GM23248 (cell line): Measurements from ENCODE around the gene TMEM123. TPM values are rescaled to one million over a fixed set of nuclear protein-coding genes. Genes with fewer than 3 reads are reported as not detected.
"Not testable (repeated sequence)": the region's sequence is repeated elsewhere in the genome, so short reads cannot be mapped to it uniquely, and the experiment has no call there.

Experiments used
- DNase-seq: peaks from one replicate; pipeline ENCODE4 v3.0.0-alpha.2; 2015
- H2AFZ ChIP-seq: fragments of 200-600 bp; sonication (generic); 2 replicates; pipeline ENCODE4 v1.6.1; 2016; ENCODE audit warnings: antibody characterized with exemption
- H3F3A ChIP-seq: fragments of 200-600 bp; sonication (generic); 2 replicates; pipeline ENCODE4 v1.6.1; 2016; ENCODE audit warnings: mild to moderate bottlenecking, antibody characterized with exemption, mixed run types; ENCODE audit not compliant: insufficient read depth
- H3K27ac ChIP-seq: fragments of 200-600 bp; sonication (generic); 2 replicates; pipeline ENCODE4 v1.5.1; 2016; ENCODE audit warnings: mild to moderate bottlenecking
- H3K27me3 ChIP-seq: fragments of 200-600 bp; sonication (generic); replicated peaks from 2 replicates; pipeline ENCODE4 v1.6.1; 2016; ENCODE audit warnings: mild to moderate bottlenecking; ENCODE audit not compliant: insufficient read depth
- H3K36me3 ChIP-seq: fragments of 200-600 bp; sonication (generic); 2 replicates; pipeline ENCODE4 v1.6.1; 2016; ENCODE audit warnings: low read depth, mild to moderate bottlenecking
- H3K4me1 ChIP-seq: fragments of 200-600 bp; sonication (generic); 2 replicates; pipeline ENCODE4 v1.6.1; 2016; ENCODE audit warnings: mild to moderate bottlenecking; ENCODE audit not compliant: insufficient read depth
- H3K4me2 ChIP-seq: fragments of 200-600 bp; sonication (generic); one replicate; pipeline ENCODE4 v1.6.1; 2016; ENCODE audit warnings: mild to moderate bottlenecking; ENCODE audit not compliant: unreplicated experiment
- H3K4me3 ChIP-seq: fragments of 200-600 bp; sonication (generic); 2 replicates; pipeline ENCODE4 v1.5.1; 2016; ENCODE audit warnings: mild to moderate bottlenecking
- H3K79me2 ChIP-seq: fragments of 200-600 bp; sonication (generic); 2 replicates; pipeline ENCODE4 v1.6.1; 2016; ENCODE audit warnings: mild to moderate bottlenecking; ENCODE audit not compliant: insufficient read depth
- H3K9ac ChIP-seq: fragments of 200-600 bp; sonication (generic); 2 replicates; pipeline ENCODE4 v1.6.1; 2016; ENCODE audit warnings: mild to moderate bottlenecking
- H3K9me2 ChIP-seq: fragments of 200-600 bp; sonication (generic); 2 replicates; pipeline ENCODE4 v1.6.1; 2016; ENCODE audit warnings: mixed run types, mild to moderate bottlenecking, moderate library complexity; ENCODE audit not compliant: insufficient read depth
- H3K9me3 ChIP-seq: fragments of 200-600 bp; sonication (generic); one replicate; pipeline ENCODE4 v1.6.1; 2017; ENCODE audit warnings: low read depth
- H4K20me1 ChIP-seq: fragments of 200-600 bp; sonication (generic); 2 replicates; pipeline ENCODE4 v1.6.0; 2016; ENCODE audit not compliant: insufficient read depth
- EZH2 ChIP-seq: fragments of 200-600 bp; sonication (generic); IDR thresholded peaks from 2 replicates; pipeline ENCODE4 v1.6.1; 2018; ENCODE audit warnings: antibody characterized with exemption, mild to moderate bottlenecking; ENCODE audit not compliant: insufficient read depth, poor library complexity, severe bottlenecking
- EZH2phosphoT487 ChIP-seq: fragments of 200-600 bp; sonication (generic); IDR thresholded peaks from 2 replicates; pipeline ENCODE4 v1.6.1; 2018; ENCODE audit warnings: antibody characterized with exemption, moderate library complexity, mild to moderate bottlenecking, low read depth; ENCODE audit not compliant: insufficient read depth
- WGBS, 2 experiments: methylation state at CpG; one replicate each; pipeline ENCODE4 v1.1.6; 2015 to 2017; ENCODE audit warnings: low lambda C conversion rate in 2 of 2, low coverage in 1 of 2; ENCODE audit errors: missing lambda C conversion rate in 2 of 2; 5-methylcytosine and 5-hydroxymethylcytosine counted together
- in situ Hi-C: fragments of 300-500 bp; cut with MboI; formaldehyde crosslinking; loops from 2 replicates; pipeline ENCODE4 v1.15.0; 2020
- polyA plus RNA-seq: library from polyadenylated mRNA; unstranded; fragments of >200 nt; fragmentation: Nextera tagmentation; extraction: Ambion mirVana; gene quantifications from 2 replicates; pipeline ENCODE4 v1.2.1, GENCODE V29; 2016
- total RNA-seq: library from RNA; depleted of rRNA; stranded (reverse); fragments of >200 nt; shearing (Covaris generic); gene quantifications from 2 replicates; pipeline ENCODE4 v1.2.3, GENCODE V29; 2014

Gene TMEM123
- total and polyA plus RNA-seq, 2 experiments from 2014 or later = 106 to 113 TPM

- no peak for TF ChIP-seq EZH2
- TF ChIP-seq EZH2phosphoT487 = no peak
- Histone ChIP-seq H3K4me3 (no peak overlapping the region), H3K9ac (no peak overlapping the region), H3F3A (peaks cover 38% of the 10 kb centered on the region; the same call in 1 of the 2 replicates), H3K36me3 (peaks cover 61% of the 10 kb centered on the region), H2AFZ (no peak overlapping the region), H3K27ac (no peak overlapping the region), H3K4me1 (no peaks in the 10 kb centered on the region), H4K20me1 (no peaks in the 10 kb centered on the region), H3K4me2 (no peak overlapping the region), H3K9me3 (no peaks in the 10 kb centered on the region), H3K27me3 (no peaks in the 10 kb centered on the region), H3K79me2 (peaks cover 67% of the 10 kb centered on the region), H3K9me2 (no peaks in the 10 kb centered on the region)
- in situ Hi-C loops = no loop called here
- no peak for DNase-seq
- WGBS, 2 experiments = 94 to 96% methylated on average over 3 of the region's 3 CpGs
These were observed 70.2 kb downstream of the TMEM123 start for GRCh38 chr11:102382384-102382783.

GRCh38 chr11:102378818-102379217, 73.7 kb downstream of the TMEM123 start:
- H3K4me3 ChIP-seq = no peak overlapping the region
- no peaks in the 10 kb centered on the region for H3K9me3 ChIP-seq
- H3K27me3 ChIP-seq = no peaks in the 10 kb centered on the region
- no peaks in the 10 kb centered on the region for H4K20me1 ChIP-seq
- H3K36me3 ChIP-seq = peaks cover 64% of the 10 kb centered on the region
- H3F3A ChIP-seq = peaks cover 28% of the 10 kb centered on the region
- H3K4me2 ChIP-seq = no peak overlapping the region
- no peak overlapping the region for H2AFZ ChIP-seq
- TF ChIP-seq EZH2phosphoT487 = no peak
- no peak for TF ChIP-seq EZH2
- H3K79me2 ChIP-seq = peaks cover 92% of the 10 kb centered on the region
- H3K9ac ChIP-seq = no peak overlapping the region
- H3K27ac ChIP-seq = no peak overlapping the region
- H3K9me2 ChIP-seq = no peaks in the 10 kb centered on the region
- in situ Hi-C loops = no loop called here
- no peak for DNase-seq
- no peaks in the 10 kb centered on the region for H3K4me1 ChIP-seq

- H3K9ac ChIP-seq = no peak overlapping the region
- no peaks in the 10 kb centered on the region for H4K20me1 ChIP-seq
- DNase-seq = no peak
These were observed 74.7 kb downstream of the TMEM123 start for GRCh38 chr11:102377891-102378290.

GRCh38 chr11:102375720-102376399, 76.7 kb downstream of the TMEM123 start:
- H4K20me1 ChIP-seq = no peaks in the 10 kb centered on the region
- in situ Hi-C loops = no loop called here
- H3F3A ChIP-seq = peaks cover 14% of the 10 kb centered on the region
- H3K4me2 ChIP-seq = no peak overlapping the region
- no peaks in the 10 kb centered on the region for H3K9me3 ChIP-seq
- DNase-seq = no peak
- H3K9ac ChIP-seq = no peak overlapping the region
- WGBS, 2 experiments = 98 to 99% methylated on average over 5 of the region's 5 CpGs
- H3K9me2 ChIP-seq = no peaks in the 10 kb centered on the region
- H3K27me3 ChIP-seq = no peaks in the 10 kb centered on the region
- H3K4me1 ChIP-seq = no peaks in the 10 kb centered on the region
- no peak overlapping the region for H3K4me3 ChIP-seq
- no peak for TF ChIP-seq EZH2phosphoT487
- no peak for TF ChIP-seq EZH2
- no peak overlapping the region for H2AFZ ChIP-seq
- H3K79me2 ChIP-seq = peaks cover 70% of the 10 kb centered on the region
- peaks cover 45% of the 10 kb centered on the region for H3K36me3 ChIP-seq
- H3K27ac ChIP-seq = no peak overlapping the region

More at GRCh38 chr11:102377891-102378290, 74.7 kb downstream of the TMEM123 start:
- H3K4me3 ChIP-seq = no peak overlapping the region
- no peaks in the 10 kb centered on the region for H3K4me1 ChIP-seq
- H3K4me2 ChIP-seq = no peak overlapping the region
- no peaks in the 10 kb centered on the region for H3K27me3 ChIP-seq
- no peak overlapping the region for H3K27ac ChIP-seq
- no peaks in the 10 kb centered on the region for H3K9me2 ChIP-seq
- no peak for TF ChIP-seq EZH2phosphoT487
- no peak for TF ChIP-seq EZH2
- peaks cover 57% of the 10 kb centered on the region for H3K36me3 ChIP-seq
- peaks cover 86% of the 10 kb centered on the region for H3K79me2 ChIP-seq
- in situ Hi-C loops = no loop called here
- no peaks in the 10 kb centered on the region for H3K9me3 ChIP-seq
- H3F3A ChIP-seq = peaks cover 19% of the 10 kb centered on the region
- 88 to 91% methylated on average over 2 of the region's 2 CpGs for WGBS, 2 experiments
- H2AFZ ChIP-seq = no peak overlapping the region

DNA sequence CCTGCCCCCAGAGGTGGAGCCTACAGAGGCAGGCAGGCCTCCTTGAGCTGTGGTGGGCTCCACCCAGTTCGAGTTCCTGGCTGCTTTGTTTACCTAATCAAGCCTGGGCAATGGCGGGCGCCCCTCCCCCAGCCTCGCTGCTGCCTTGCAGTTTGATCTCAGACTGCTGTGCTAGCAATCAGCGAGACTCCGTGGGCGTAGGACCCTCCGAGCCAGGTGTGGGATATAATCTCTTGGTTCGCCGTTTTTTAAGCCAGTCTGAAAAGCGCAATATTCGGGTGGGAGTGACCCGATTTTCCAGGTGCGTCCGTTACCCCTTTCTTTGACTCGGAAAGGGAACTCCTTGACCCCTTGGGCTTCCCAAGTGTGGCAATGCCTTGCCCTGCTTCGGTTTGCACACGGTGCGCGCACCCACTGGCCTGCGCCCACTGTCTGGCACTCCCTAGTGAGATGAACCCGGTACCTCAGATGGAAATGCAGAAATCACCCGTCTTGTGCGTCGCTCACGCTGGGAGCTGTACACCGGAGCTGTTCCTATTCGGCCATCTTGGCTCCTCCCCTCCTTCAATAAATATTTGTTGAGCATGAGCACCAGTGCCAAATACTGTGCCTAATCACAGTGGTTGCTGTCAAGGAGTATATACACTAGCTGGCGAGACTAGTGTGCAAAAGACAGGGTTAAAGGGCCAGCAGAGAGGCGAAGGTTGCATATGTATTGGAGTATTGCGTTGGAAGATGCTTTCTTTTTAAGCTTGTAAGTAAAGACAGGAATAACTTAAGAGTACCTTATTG, 77.7 kb downstream of the TMEM123 start:
- H3K36me3 ChIP-seq = peaks cover 36% of the 10 kb centered on the region
- H3K4me1 ChIP-seq, H3K4me3 ChIP-seq, H3K9me3 ChIP-seq, H2AFZ ChIP-seq, H4K20me1 ChIP-seq, H3K27ac ChIP-seq, H3K4me2 ChIP-seq, in situ Hi-C loops, H3K27me3 ChIP-seq, H3K9ac ChIP-seq, H3K9me2 ChIP-seq, DNase-seq: not testable (repeated sequence)
- peaks cover 14% of the 10 kb centered on the region for H3F3A ChIP-seq
- 81 to 82% methylated on average over 31 of the region's 31 CpGs for WGBS, 2 experiments
- H3K79me2 ChIP-seq = peaks cover 60% of the 10 kb centered on the region
